Measurements from ENCODE around the gene DNAJC4. TPM values are rescaled to one million over a fixed set of nuclear protein-coding genes. Genes with fewer than 3 reads are reported as not detected.

Gene DNAJC4
- total RNA-seq, 4 donors from 2014 or later, result 13.8 to 30.0 (median 18.9) TPM

- intact Hi-C loops (cut with DNase I; ENCODE audit: low total_unique reads), result no loop called here
These were observed 24.0 kb downstream of the DNAJC4 start for GRCh38 chr11:64254326-64254725.

GRCh38 chr11:64255135-64256128, 25.1 kb downstream of the DNAJC4 start:
- intact Hi-C loops (cut with DNase I; ENCODE audit: low total_unique reads) (no loop called here), in situ Hi-C loops (cut with MboI; ENCODE audit: low sequenced_read_pairs in 4 of 4) (no loop called here)
- no peak overlapping the region for H3K4me3 ChIP-seq
- H3K27me3 ChIP-seq, result no peaks in the 10 kb centered on the region
- DNase-seq (no peak), ATAC-seq (no peak)
- peaks cover 0 to 33% of the 10 kb centered on the region in 2 donors for H3K36me3 ChIP-seq
- no peaks in the 10 kb centered on the region for H3K9me3 ChIP-seq
- TF ChIP-seq CTCF (IDR thresholded peaks at IDR 0.05 in 4 of 5, conservative IDR thresholded peaks at IDR 0.05 in 1 of 5), result no peak
- TF ChIP-seq POLR2A (IDR thresholded peaks at IDR 0.05), result no peak
- no peak overlapping the region for H3K27ac ChIP-seq
- H3K4me1 ChIP-seq, result peaks cover 30 to 31% of the 10 kb centered on the region in 2 donors

More at GRCh38 chr11:64254326-64254725, 24.0 kb downstream of the DNAJC4 start:
- H3K27me3 ChIP-seq, result no peaks in the 10 kb centered on the region
- in situ Hi-C loops (cut with MboI; ENCODE audit: low sequenced_read_pairs in 4 of 4), result no loop called here
- H3K27ac ChIP-seq, result no peak overlapping the region
- DNase-seq (no peak), ATAC-seq (no peak)
- no peak for TF ChIP-seq POLR2A (IDR thresholded peaks at IDR 0.05)
- TF ChIP-seq CTCF (IDR thresholded peaks at IDR 0.05 in 4 of 5, conservative IDR thresholded peaks at IDR 0.05 in 1 of 5), result no peak
- H3K4me1 ChIP-seq, result peaks cover 30 to 31% of the 10 kb centered on the region in 2 donors
- no peak overlapping the region for H3K4me3 ChIP-seq
- H3K36me3 ChIP-seq, result peaks cover 0 to 30% of the 10 kb centered on the region in 2 donors
- H3K9me3 ChIP-seq, result no peaks in the 10 kb centered on the region

GRCh38 chr11:64256300-64256699, 26.0 kb downstream of the DNAJC4 start:
- DNase-seq, result no peak
- H3K36me3 ChIP-seq, result peaks cover 0 to 33% of the 10 kb centered on the region in 2 donors
- H3K27me3 ChIP-seq, result no peaks in the 10 kb centered on the region
- H3K4me1 ChIP-seq, result peaks cover 24 to 25% of the 10 kb centered on the region in 2 donors
- in situ Hi-C loops (cut with MboI; ENCODE audit: low sequenced_read_pairs in 4 of 4) (no loop called here), intact Hi-C loops (cut with DNase I; ENCODE audit: low total_unique reads) (no loop called here)
- H3K4me3 ChIP-seq, result no peak overlapping the region
- TF ChIP-seq CTCF (IDR thresholded peaks at IDR 0.05 in 4 of 5, conservative IDR thresholded peaks at IDR 0.05 in 1 of 5) (no peak), POLR2A (IDR thresholded peaks at IDR 0.05) (no peak)
- no peak overlapping the region for H3K27ac ChIP-seq
- H3K9me3 ChIP-seq, result no peaks in the 10 kb centered on the region
- ATAC-seq, result no peak

GRCh38 chr11:64258356-64258755, 28.0 kb downstream of the DNAJC4 start:
- no peak for DNase-seq
- in situ Hi-C loops (cut with MboI; ENCODE audit: low sequenced_read_pairs in 4 of 4), result no loop called here

More at GRCh38 chr11:64258356-64258755, 28.0 kb downstream of the DNAJC4 start:
- Histone ChIP-seq H3K4me1 (peaks cover 6 to 11% of the 10 kb centered on the region in 2 donors), H3K27me3 (no peaks in the 10 kb centered on the region), H3K4me3 (no peak overlapping the region), H3K9me3 (no peaks in the 10 kb centered on the region), H3K36me3 (peaks cover 0 to 42% of the 10 kb centered on the region in 2 donors), H3K27ac (no peak overlapping the region)
- TF ChIP-seq POLR2A (IDR thresholded peaks at IDR 0.05) (no peak), CTCF (IDR thresholded peaks at IDR 0.05 in 4 of 5, conservative IDR thresholded peaks at IDR 0.05 in 1 of 5) (no peak)
- no peak for ATAC-seq
- intact Hi-C loops (cut with DNase I; ENCODE audit: low total_unique reads), result no loop called here
